Frontal cortex (tissue), 4 donors: ENCODE data around the gene IGSF3. TPM values are rescaled to one million over a fixed set of nuclear protein-coding genes. Genes with fewer than 3 reads are reported as not detected.
"Not testable (repeated sequence)": the region's sequence is repeated elsewhere in the genome, so short reads cannot be mapped to it uniquely, and the experiment has no call there.

Source experiments
- DNase-seq, 2 donors: peaks; one replicate each; pipeline ENCODE4 v3.0.0; 2012; ENCODE audit warnings: low spot score in 2 of 2
- FAIRE-seq: peaks from 2 replicates; lab custom pipeline; 2012; peaks lifted over from hg19 to GRCh38; lab: Jason Lieb, UNC
- total RNA-seq: library from RNA; depleted of rRNA; stranded (reverse); fragments of >200 nt; gene quantifications from one replicate; pipeline ENCODE4 v1.2.3, GENCODE V29; 2014
- donor health status: control.
- donor health status: control.
- donor health status: control.

Gene IGSF3
- total RNA-seq, 1 donor from 2014 or later, result 134 TPM

GRCh38 chr1:116591006-116591950 is 76.3 kb downstream of the IGSF3 start:
- FAIRE-seq, DNase-seq: not testable (repeated sequence)

GRCh38 chr1:116590359-116591005 is 77.1 kb downstream of the IGSF3 start:
- not testable (repeated sequence) for FAIRE-seq, DNase-seq

DNA sequence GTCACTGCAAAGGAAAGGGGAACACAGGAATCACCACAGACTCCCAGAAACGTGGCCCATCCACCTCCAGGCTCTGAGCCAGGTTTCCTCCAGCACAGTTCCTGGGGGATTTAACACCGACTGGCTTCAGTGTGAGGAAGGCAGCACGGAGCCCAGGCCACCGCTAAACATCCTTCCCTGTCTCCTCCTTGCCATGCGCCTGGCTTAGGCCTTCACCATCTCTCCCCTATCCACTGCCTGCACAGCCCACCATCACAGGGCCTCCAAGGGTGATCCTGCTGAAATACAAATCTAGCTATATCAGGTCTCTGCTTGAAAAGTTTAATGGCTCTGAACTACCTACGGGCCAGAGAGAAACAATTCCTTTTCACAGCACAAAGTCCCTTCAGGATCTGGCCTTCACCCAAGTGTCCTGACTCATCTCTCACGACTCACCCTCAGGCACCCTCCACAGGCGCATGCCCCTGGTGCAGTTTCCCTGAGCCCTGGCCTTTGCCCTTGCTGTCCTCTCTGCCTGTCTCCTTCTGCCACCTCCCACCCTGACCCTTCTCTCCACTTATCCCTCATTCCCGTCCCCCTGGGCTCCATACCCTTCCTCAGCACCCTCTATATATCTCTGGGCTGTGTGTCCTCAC is 78.3 kb downstream of the IGSF3 start:
- FAIRE-seq, DNase-seq: not testable (repeated sequence)

- no peak for FAIRE-seq
Observed at GRCh38 chr1:116587501-116588227, 79.9 kb downstream of the IGSF3 start.

GRCh38 chr1:116586741-116587143 is 80.8 kb downstream of the IGSF3 start:
- no peak for FAIRE-seq
- no peak for DNase-seq

More at GRCh38 chr1:116587501-116588227, 79.9 kb downstream of the IGSF3 start:
- DNase-seq, result no peak

- FAIRE-seq, result no peak
- DNase-seq, result no peak
Observed at GRCh38 chr1:116585886-116586285, 81.6 kb downstream of the IGSF3 start.

DNA sequence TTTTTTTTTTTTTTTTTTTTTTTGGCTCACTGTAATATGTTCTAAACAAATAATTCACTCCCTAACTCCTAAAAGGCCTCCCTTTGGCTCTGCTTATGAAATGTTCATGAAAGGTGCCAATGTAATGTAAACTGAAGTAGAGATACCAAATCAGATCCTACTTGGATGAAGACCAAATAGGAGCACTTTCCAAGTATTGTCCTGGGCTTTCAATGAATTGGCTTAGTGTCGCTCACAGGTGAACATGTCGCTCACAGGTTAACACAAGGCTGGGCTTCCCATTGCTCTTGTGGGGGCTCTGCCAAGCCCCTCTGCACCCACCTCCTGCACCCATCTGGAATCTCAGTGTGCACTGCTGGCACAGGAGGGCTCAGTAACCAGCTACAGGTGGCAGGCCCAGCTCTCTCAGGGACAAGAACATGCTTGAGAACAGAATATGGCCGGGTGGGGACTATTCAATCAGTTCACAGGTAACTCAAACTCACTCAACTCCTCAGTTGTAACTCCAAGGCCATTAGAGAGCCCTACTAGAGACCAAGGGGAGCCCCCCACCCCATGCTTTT is 86.1 kb downstream of the IGSF3 start:
- FAIRE-seq (no peak), DNase-seq (no peak)

DNA sequence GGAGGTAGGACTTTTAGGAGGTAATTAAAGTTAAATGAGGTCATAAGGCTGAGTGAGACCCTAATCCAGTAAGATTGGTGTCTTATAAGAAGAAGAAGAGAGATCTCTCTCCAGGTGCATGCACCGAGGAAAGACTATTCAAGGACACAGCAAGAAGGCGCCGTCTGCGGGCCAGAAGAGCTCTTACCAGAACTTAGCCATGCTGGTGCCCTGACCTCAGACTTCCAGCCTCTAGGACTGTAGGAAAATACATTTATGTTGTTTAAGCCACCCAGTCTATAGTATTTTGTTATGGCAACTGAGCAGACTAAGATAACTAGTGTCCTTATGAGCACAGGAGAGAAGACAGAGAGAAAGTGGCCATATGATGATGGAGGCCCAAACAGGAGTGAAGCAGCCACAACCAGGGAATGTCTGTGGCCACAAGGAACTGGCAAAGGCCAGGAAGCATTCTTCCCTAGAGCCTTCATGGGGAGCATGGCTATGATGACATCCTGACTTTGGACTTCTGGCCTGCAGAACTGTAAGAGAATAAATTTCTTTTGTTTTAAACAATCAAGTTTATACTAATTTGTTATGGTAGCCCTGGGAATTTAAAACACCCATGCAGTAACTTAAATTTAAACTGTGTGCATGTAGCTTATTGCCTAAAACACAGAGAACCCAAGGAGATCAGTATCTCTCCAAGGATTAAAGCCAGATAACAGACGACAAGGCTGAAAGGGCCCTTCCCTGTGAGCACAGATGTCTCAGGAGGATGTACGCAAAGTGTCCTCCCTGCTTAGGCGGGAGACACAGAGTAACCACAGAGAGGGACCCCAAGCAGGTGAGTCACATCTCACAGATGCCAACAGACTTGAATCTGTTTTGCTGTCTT is 86.8 kb downstream of the IGSF3 start:
- FAIRE-seq, result no peak
- DNase-seq, result no peak

DNA sequence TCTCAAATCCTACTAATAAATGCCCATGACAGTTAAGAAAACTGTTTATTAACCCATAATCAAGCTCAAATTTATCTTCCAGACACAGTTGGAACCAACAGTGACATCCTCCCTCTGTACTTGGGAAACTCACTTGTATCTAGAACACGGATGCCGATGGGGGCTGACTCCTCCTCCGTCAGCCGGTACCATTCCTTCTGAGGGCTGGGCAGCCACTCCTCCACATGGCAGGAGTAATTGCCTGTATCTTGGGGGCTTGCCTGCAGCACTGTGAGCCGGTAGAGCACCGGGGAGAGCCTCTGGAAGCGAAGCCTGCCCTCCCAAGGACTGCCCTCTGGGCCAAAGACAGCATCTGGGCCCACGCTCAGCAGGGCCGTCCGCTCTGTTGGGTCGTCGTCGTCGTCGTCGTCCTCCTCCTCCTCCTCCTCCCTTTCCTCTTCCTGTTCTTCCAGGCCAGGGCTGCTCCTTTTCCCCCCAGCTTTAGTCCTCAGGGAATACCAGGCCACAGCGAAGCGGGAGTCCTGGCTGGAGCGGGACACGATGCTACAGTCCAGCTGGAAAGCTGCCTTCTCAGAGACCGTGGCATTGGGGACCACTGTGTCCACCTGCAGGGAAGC is 88.2 kb downstream of the IGSF3 start:
- DNase-seq (no peak), FAIRE-seq (no peak)

- DNase-seq (no peak), FAIRE-seq (no peak)
Observed at GRCh38 chr1:116578581-116578980, 89.0 kb downstream of the IGSF3 start.

DNA sequence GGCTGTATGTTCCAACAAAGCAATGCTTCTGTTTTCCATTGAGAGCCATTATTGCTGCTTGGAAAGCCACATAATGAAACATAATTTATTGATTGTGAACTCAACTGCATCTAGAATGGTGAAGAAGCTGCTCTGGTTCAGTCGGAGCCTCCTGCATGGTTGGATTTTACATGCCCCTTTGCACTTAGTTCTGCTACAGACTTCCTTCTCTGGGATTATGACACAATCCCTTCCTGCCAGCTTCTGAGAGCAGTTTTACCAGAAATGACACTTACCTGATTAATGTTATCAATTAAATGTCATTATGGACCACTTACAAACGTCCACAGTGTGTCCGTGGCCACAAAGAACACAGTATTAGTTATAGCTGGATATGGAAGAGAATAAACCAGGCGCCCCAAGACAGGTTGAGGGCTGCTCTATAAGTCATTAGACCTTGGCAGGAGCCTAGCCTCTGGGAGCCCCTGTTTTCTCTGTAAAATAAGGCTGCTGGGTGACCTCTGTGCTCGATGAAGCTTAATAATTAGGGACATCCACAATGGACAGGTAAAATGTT is 89.7 kb downstream of the IGSF3 start:
- FAIRE-seq, result no peak

DNA sequence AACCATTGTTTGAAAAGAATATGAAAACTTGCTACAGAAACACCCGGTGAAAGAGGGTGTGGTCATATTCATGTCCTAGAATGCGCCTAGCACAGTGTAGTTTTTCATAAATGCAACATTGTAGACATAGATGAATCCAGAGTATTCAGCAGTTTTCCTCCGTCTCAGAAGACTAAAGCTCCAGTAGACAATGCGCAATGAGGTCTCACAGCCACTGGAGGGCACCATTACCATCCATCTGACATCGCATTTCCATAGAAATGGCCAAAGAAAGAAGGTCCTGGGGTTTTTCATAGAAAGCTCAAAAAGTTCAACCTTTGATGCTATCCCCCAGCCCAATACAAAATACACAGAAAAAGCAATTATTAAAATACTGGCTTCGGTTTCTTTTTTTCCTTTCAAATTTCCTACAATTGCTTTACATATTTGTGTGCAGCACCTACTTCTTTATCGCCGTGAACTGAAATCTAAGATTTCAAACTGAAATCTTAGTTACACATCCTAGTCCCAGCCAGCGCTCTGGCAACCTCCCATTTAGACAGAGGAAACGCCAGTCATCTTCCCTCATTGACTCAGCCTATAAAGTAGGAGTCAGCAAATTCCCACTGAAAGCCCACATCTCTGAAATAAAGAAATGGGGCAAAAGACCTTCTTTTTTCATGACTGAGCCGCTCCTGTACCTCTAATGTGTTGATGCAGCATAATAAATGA is 92.8 kb downstream of the IGSF3 start:
- FAIRE-seq (no peak), DNase-seq (peak; percentile 67 to 82)

More for the DNA sequence above, 89.7 kb downstream of the IGSF3 start:
- no peak for DNase-seq

DNA sequence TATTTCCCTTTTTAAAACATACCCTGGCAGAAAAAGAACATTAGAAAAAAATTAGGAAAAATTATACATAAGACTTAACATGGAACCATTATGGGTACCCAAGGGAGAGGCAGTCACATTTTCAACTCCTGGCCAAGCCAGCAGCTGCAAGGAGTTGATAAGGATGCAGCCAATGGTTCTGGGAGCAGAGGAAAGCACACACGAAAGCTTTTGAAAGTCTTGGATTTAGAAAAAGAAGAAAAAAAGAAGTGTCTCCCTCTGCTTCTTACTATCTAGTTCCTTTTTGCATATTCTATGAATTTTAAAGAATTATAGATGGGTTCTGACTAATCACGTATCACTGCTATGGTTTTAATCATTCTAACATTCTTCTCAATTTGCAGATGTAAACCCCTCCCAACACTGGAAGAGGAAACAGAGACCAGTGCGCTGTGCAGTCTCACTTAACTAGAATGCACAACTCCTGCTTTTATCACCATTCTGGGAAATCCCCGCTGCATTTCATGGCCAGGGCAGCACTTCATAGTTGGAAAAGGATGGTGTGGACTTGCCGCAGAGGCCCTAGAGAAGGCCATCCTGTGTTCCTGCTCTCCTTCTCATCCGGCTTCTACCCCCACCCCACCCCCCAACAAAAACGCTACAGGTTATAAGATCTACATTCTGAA is 94.0 kb downstream of the IGSF3 start:
- FAIRE-seq (no peak), DNase-seq (no peak)

GRCh38 chr1:116572771-116573430 is 94.6 kb downstream of the IGSF3 start:
- no peak for FAIRE-seq
- no peak for DNase-seq

GRCh38 chr1:116572099-116572498 is 95.4 kb downstream of the IGSF3 start:
- FAIRE-seq (no peak), DNase-seq (no peak)

GRCh38 chr1:116571215-116571919 is 96.2 kb downstream of the IGSF3 start:
- FAIRE-seq, result no peak
- no peak for DNase-seq
